SK-MEL-5 (cell line): ENCODE data around the gene JOSD2. TPM values are rescaled to one million over a fixed set of nuclear protein-coding genes. Genes with fewer than 3 reads are reported as not detected.

Experiments
- DNase-seq: peaks from one replicate; pipeline ENCODE4 v3.0.0-alpha.2; 2016; ENCODE audit warnings: low read depth, low spot score
- in situ Hi-C: cut with HindIII; loops from 2 replicates; pipeline ENCODE4 v1.10.0; 2016; ENCODE audit warnings: low sequenced_read_pairs, high pct_unique_total_duplicates, low pct_unique_long_range_greater_than_20kb
- polyA plus RNA-seq, 2 experiments: library from polyadenylated mRNA; depleted of rRNA; stranded (reverse); fragments of >200 nt; gene quantifications; 2 replicates each; pipeline ENCODE4 v1.2.3, GENCODE V29; 2015
- total RNA-seq: library from RNA; depleted of rRNA; stranded (reverse); fragments of >200 nt; shearing (Covaris generic); gene quantifications from 2 replicates; pipeline ENCODE4 v1.2.3, GENCODE V29; 2014; rRNA removed

JOSD2 gene, protein sequence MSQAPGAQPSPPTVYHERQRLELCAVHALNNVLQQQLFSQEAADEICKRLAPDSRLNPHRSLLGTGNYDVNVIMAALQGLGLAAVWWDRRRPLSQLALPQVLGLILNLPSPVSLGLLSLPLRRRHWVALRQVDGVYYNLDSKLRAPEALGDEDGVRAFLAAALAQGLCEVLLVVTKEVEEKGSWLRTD
- total RNA-seq: 26.4 and 29.0 TPM in 2 replicates
- 37.0 and 57.6 TPM in 2 replicates for polyA plus RNA-seq (2015; cell fraction: cytosol; rRNA removed)
- 23.9 and 31.3 TPM in 2 replicates for polyA plus RNA-seq (2015; cell fraction: nucleus; rRNA removed)

- in situ Hi-C loops: no loop called here
- peak; percentile 99 for DNase-seq
Measured at GRCh38 chr19:50511069-50511822, at the start of gene JOSD2. TSS of gene JOSD2 (minus strand) at chr19:50511191. CDS start at chr19:50510431, 760 bp downstream.

DNA sequence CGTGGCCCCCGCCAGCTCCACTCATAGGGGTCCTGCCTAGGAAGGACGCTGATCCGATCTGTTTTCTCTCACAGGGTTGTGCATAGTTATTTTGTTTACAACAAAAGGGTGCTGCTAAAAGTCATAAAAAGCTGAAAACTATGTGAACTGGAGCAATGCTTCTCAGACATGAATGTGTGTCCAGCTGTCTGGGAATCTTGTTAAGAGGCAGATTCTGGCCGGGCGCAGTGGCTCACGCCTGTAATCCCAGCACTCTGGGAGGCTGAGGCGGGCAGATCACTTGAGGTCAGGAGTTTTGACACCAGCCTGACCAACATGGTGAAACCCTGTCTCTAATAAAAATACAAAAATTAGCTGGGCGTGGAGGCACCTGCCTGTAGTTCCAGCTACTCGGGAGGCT is 48.6 kb upstream of the JOSD2 start:
- in situ Hi-C loops: no loop called here
- DNase-seq: no peak

DNA sequence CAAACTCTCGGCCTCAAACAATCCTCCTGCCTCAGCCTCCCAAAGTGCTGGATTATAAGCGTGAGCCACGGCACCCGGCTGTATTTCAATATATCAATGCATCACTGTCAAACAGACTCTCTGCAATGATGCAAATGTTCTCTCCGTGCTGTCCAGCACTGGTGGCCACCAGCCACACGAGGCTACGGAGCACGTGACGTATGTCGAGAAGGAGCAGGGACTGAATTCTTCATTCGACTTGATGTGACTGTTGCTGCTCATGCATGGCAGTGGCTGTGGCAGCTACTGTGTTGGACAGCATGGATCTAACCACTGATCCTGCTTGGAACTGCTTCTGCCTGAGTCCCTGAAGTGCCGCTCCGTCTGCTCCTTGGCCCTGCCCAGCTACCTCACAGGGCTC is 47.5 kb upstream of the JOSD2 start:
- in situ Hi-C loops: no loop called here
- no peak for DNase-seq

DNA sequence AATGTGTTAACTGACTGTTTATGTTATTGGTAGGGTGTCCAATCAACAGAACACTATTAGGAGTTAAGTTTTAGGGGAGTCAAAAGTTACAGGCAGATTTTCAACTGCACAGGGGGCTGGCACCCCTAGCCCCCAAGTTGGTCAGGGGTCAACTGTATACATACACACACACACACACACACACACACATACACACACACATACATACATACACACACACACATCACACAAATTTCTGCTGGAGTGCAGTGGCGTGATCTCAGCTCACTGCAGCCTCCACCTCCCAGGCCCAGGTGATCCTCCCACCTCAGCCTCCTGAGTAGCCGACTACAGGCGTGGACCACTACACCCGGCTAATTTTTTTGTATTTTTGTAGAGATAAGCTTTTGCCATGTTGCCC is 47.0 kb upstream of the JOSD2 start:
- in situ Hi-C loops: no loop called here
- DNase-seq: no peak

DNA sequence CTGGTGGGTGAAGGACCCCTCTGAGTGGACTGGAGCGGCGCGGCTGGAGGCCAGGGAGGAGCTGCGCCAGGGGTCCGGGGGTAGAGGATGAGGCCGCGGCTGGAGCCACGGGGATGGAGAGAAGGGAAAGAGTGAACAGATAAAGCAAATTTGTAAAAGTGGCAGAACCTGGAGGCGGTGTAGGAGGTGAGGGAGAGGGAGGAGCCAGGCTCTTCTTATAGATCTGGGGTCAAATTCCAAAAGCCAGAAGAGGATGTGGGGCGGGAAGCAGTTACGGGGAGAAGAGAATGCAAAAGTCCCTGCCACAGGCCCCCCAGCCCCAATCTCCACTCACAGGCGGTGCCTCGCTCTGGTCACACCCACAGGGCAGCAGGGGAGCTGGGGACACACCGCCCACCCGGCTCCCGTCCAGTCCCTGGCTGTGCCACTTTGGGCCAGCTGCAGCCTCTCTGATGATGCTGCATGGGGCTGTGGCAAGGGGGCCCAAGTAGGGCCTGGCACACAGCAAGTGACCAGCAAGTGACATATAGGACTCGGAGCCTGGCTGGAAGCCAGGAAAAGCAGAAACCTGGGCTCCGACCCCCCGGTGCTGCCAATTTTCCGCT is 46.1 kb upstream of the JOSD2 start:
- in situ Hi-C loops: no loop called here
- DNase-seq: no peak

DNA sequence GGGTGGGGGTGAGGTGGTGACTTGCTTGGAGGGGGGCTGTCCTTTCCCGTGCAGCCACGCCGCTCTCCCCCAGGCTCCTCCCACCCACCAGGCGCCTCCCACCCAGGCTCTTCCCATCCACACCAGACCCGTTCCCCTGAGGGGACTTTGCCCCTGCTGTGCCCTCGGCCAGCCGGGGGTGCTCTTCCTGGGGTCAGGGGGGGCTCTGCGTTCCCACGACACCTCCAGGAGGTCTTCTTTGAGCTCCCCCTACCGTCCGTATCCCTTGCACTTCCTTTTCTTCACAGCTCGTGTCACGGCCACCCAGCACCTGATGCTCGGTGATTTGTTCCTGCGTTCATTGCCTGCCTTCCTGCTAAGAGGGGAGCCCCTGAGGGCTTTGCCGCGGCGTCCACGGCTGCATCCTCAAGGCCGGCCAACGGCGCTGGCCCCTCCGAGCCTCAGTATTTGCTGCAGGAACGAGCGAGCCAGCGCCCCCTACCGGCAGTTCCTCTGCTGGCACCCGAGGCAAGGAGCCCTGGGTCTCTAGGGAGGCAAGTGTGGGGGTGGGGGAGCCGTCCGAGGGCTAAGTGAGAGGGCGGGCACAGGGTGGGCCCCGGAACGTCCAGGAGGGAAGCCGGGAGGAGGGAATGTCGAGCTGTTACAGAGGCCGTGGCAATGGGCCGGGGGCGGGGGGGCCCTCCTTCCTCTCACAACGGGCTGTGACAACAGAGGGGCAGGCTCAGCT is 45.5 kb upstream of the JOSD2 start:
- peak; percentile 80 for DNase-seq
- in situ Hi-C loops: no loop called here

GRCh38 chr19:50555450-50556281 is 44.7 kb upstream of the JOSD2 start:
- no peak for DNase-seq
- in situ Hi-C loops: no loop called here

DNA sequence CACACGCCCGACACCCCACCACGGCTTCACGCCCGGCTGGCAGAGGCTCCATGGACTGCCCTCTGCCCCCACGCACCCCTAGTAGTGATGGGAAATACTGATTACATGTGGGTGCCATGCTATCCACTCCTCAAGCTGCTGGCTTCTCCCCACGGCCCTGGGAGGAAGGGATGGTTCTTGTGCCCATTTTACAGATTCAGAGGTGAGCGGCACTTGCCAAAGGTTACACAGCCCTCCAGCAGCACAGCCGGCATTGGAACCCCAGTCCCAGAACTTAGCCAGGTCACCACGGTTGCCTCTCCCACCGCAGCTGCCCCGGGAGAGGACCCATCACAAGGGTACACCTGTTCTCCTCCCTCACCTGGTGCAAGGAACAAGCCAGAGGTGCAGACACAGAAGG is 44.0 kb upstream of the JOSD2 start:
- DNase-seq: no peak
- in situ Hi-C loops: no loop called here

DNA sequence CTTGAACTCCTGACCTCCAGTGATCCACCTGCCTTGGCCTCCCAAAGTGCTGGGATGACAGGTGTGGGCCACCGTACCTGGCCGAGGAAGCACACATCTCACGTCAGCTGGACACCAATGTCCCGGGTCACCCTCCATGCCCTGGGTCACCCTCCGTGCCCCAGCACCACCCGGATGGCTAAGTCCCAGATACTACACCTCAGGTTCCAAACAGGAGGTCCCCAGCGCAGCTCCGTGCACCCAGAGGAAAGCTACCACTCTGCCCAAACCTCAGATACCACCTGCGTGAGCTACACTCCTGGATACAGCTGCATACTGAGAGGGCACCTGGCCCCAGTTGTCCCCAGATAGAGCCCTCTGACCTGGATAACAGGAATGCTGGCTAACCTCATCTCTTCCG is 43.2 kb upstream of the JOSD2 start:
- no peak for DNase-seq
- in situ Hi-C loops: no loop called here

DNA sequence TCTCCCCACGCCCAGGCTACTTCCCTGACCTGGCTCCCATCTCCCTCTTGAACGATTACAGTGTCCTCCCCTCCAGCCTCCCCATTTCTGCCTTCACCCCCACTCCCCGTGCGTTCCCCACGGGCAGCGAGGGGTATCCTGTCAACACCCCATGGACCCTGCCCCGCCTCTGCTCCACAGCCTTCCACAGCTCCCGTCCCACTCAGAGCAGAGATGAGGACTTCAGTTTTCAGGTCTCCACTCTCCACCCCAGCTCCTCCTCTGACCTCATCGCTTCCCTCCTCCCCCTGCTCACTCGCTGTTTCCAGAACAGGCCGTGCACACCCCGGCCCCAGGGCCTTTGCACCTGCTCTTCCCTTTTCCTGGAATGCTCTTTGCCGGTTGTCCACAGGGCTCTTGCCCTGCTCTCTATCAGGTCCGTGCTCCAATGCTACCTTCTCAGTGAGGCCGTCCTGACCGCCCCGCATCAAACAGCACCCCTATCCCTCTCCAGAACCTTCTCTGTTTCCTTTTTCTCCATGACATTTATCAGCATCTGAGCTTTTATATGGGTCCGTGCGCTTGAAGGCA is 42.2 kb upstream of the JOSD2 start:
- in situ Hi-C loops: no loop called here
- DNase-seq: no peak

- no peak for DNase-seq
- in situ Hi-C loops: no loop called here
Measured at GRCh38 chr19:50552540-50552939, 41.5 kb upstream of the JOSD2 start.

DNA sequence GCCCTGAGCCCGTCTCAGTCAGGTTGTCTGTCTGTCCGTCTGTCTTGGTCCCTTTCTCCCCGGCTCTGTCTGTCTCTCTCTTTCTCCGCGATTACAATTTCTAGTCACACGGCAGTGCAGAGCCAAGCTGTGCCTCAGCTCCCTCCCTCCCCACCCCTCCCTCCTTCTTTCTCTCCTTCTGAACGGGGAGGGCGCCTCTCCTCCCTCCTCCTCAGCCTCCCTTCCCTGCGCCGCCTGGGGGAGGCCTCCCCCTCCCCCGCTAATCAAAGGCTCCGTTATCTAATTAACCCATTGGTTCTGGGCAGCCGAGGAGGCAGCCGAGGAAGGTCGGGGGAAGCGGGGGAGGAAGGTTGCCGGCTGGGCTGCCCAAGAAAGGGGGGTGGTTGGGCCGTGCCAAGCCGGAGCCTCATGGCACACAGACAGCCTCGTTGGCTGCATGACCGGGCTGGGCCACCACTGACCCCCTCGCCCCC is 40.8 kb upstream of the JOSD2 start:
- in situ Hi-C loops: no loop called here
- no peak for DNase-seq

DNA sequence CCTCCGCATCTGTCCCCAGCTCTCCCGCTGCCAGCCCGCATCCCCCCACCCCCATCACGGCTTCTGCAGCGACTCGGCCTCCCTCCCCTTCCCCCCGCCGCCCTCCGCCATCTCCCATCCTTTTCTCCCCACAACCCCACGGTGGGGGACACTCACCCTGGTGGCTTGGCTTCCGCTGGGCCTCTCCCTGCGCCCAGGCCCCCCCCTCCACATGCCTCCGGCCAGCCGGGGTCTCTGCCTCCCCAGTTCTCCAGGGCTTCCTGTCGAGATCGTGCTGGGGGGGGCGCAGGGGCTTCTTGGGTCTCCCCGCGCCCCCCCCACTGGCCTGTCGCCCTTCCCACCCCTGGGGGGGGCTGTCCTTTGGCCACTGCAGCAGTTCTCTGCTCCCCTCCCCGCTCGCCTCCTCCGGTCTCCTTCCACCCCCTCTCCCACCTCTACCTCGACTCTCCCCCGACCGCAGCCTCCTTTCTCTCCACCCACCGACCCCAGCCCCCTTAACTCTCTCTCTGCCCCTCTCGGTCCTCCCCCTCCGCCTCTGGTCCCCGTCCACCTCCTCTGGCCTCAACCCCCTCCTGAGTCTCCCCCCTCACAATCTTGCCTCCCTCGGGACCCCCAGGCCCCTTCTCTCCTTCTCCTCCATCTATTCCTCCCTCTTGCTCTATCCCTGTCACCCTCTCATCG is 40.2 kb upstream of the JOSD2 start:
- DNase-seq: no peak
- in situ Hi-C loops: no loop called here

DNA sequence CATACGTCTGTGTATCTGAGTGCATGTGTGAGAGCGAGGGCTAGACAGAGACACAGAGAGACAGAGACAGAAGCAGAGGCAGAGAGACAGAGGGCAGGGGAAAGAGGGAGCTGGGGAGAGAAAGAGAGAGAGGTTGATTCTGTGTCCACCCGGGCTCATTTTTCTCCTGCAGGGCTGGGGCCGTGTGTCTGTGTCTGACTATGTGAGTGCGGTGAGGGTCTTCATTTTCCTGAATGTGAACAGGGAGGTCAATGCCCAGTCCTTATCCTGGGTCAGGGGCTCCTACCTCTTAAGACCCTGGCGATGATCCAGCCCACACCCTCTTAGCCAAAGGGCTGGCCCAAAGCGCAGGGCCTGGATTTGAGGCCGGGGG is 39.6 kb upstream of the JOSD2 start:
- in situ Hi-C loops: no loop called here
- no peak for DNase-seq

- in situ Hi-C loops: no loop called here
- no peak for DNase-seq
Measured at GRCh38 chr19:50549927-50550593, 39.1 kb upstream of the JOSD2 start.
